Neutrophil (primary cell): Measurements from ENCODE around the gene ADAM15.

Source experiments
- H3K27ac ChIP-seq: fragments of 200-600 bp; sonication (generic); 2 replicates; pipeline ENCODE4 v1.5.1; 2016; ENCODE audit warnings: mild to moderate bottlenecking, moderate library complexity
- H3K27me3 ChIP-seq: fragments of 200-600 bp; sonication (generic); 2 replicates; pipeline ENCODE4 v1.6.0; 2016; ENCODE audit warnings: mild to moderate bottlenecking
- H3K36me3 ChIP-seq: fragments of 200-600 bp; sonication (generic); 2 replicates; pipeline ENCODE4 v1.5.1; 2017
- H3K4me1 ChIP-seq, 2 experiments: fragments of 200-600 bp in 1 of 2; sonication (generic) in 1 of 2; 1 replicate in 1 of 2; 2 replicates in 1 of 2; pipeline versions ENCODE4 v1.5.1 to v1.6.1; 2013 to 2016; ENCODE audit warnings: low read depth in 1 of 2, low read length in 1 of 2, mild to moderate bottlenecking in 1 of 2, moderate library complexity in 1 of 2; ENCODE audit not compliant: control insufficient read depth in 1 of 2, insufficient read depth in 1 of 2
- H3K4me3 ChIP-seq, 2 experiments: fragments of 200-600 bp in 1 of 2; sonication (generic) in 1 of 2; 1 replicate in 1 of 2; 2 replicates in 1 of 2; pipeline ENCODE4 v1.5.1; 2013 to 2016; ENCODE audit warnings: low read depth in 1 of 2, low read length in 1 of 2, mild to moderate bottlenecking in 1 of 2, moderate library complexity in 1 of 2
- H3K9me3 ChIP-seq: fragments of 200-600 bp; sonication (generic); 2 replicates; pipeline ENCODE4 v1.5.1; 2016
- CTCF ChIP-seq: fragments of 200-600 bp; sonication (generic); IDR thresholded peaks from 2 replicates; pipeline ENCODE4 v1.5.1; 2016; ENCODE audit warnings: antibody characterized with exemption

Gene ADAM15

GRCh38 chr1:155083052-155083541 lies 32.0 kb downstream of the ADAM15 start:
- TF ChIP-seq CTCF: no peak
- no peaks in the 10 kb centered on the region for H3K36me3 ChIP-seq
- H3K4me1 ChIP-seq: peaks cover 57 to 71% of the 10 kb centered on the region in 2 experiments
- H3K9me3 ChIP-seq: no peaks in the 10 kb centered on the region
- peaks cover 65% of the 10 kb centered on the region for H3K27me3 ChIP-seq
- no peak overlapping the region for H3K27ac ChIP-seq
- no peak overlapping the region for H3K4me3 ChIP-seq

GRCh38 chr1:155083865-155084721 lies 33.0 kb downstream of the ADAM15 start:
- Histone ChIP-seq H3K27ac (peak overlapping the region; percentile 85), H3K4me1 (peaks cover 54 to 65% of the 10 kb centered on the region in 2 experiments)

GRCh38 chr1:155084722-155085503 lies 33.8 kb downstream of the ADAM15 start:
- no peaks in the 10 kb centered on the region for H3K9me3 ChIP-seq
- peaks cover 48 to 57% of the 10 kb centered on the region in 2 experiments for H3K4me1 ChIP-seq
- peak; percentile 96 for TF ChIP-seq CTCF
- no peaks in the 10 kb centered on the region for H3K36me3 ChIP-seq
- peak overlapping the region; percentile 85 for H3K27ac ChIP-seq
- H3K27me3 ChIP-seq: peaks cover 47% of the 10 kb centered on the region
- H3K4me3 ChIP-seq: peak overlapping the region; percentile 75 to 90

More at GRCh38 chr1:155083865-155084721, 33.0 kb downstream of the ADAM15 start:
- no peak for TF ChIP-seq CTCF
- Histone ChIP-seq H3K36me3 (no peaks in the 10 kb centered on the region), H3K27me3 (peaks cover 55% of the 10 kb centered on the region), H3K4me3 (peak overlapping the region; percentile 75 to 90), H3K9me3 (no peaks in the 10 kb centered on the region)

GRCh38 chr1:155085504-155086127 lies 34.5 kb downstream of the ADAM15 start:
- Histone ChIP-seq H3K9me3 (no peaks in the 10 kb centered on the region), H3K4me3 (peak overlapping the region; percentile 75 to 90), H3K36me3 (no peaks in the 10 kb centered on the region), H3K4me1 (peaks cover 46 to 50% of the 10 kb centered on the region in 2 experiments), H3K27ac (peak overlapping the region; percentile 85), H3K27me3 (peaks cover 40% of the 10 kb centered on the region)
- no peak for TF ChIP-seq CTCF

GRCh38 chr1:155086128-155086741 lies 35.1 kb downstream of the ADAM15 start:
- TF ChIP-seq CTCF: peak; percentile 96
- H3K36me3 ChIP-seq: no peaks in the 10 kb centered on the region
- no peak overlapping the region for H3K27ac ChIP-seq
- peak overlapping the region; percentile 75 to 90 for H3K4me3 ChIP-seq
- H3K27me3 ChIP-seq: peaks cover 33% of the 10 kb centered on the region
- peaks cover 40 to 44% of the 10 kb centered on the region in 2 experiments for H3K4me1 ChIP-seq
- no peaks in the 10 kb centered on the region for H3K9me3 ChIP-seq
